Astrocyte of the cerebellum (primary cell): ENCODE results near the gene MSMP.

Source experiments
- DNase-seq: peaks from one replicate; pipeline ENCODE4 v3.0.0-alpha.2; 2011; ENCODE audit warnings: low read depth
- H3K4me3 ChIP-seq: 2 replicates; pipeline ENCODE4 v1.5.1; 2011; ENCODE audit warnings: mild to moderate bottlenecking, low read depth, low read length, moderate library complexity
- CTCF ChIP-seq: IDR thresholded peaks from 2 replicates; pipeline ENCODE4 v1.5.1; 2012; ENCODE audit warnings: low read length, low read depth, moderate library complexity, mild to moderate bottlenecking; ENCODE audit errors: missing control alignments
- in situ Hi-C: cut with HindIII; loops from 2 replicates; pipeline ENCODE4 v1.10.0; 2017; ENCODE audit warnings: low sequenced_read_pairs

Gene MSMP

GRCh38 chr9:35741740-35742139 is 12.3 kb downstream of the MSMP start:
- no peak for DNase-seq
- in situ Hi-C loops = no loop called here
- no peak for TF ChIP-seq CTCF
- H3K4me3 ChIP-seq = no peak overlapping the region

GRCh38 chr9:35740243-35740642 is 13.8 kb downstream of the MSMP start:
- in situ Hi-C loops = no loop called here
- H3K4me3 ChIP-seq = no peak overlapping the region
- DNase-seq = no peak
- no peak for TF ChIP-seq CTCF

GRCh38 chr9:35738924-35739323 is 15.2 kb downstream of the MSMP start:
- TF ChIP-seq CTCF = no peak
- in situ Hi-C loops = no loop called here
- no peak overlapping the region for H3K4me3 ChIP-seq
- DNase-seq = no peak

- no peak for DNase-seq
- H3K4me3 ChIP-seq = no peak overlapping the region
- in situ Hi-C loops = no loop called here
- TF ChIP-seq CTCF = no peak
Observed at GRCh38 chr9:35738186-35738585, 15.9 kb downstream of the MSMP start.

- in situ Hi-C loops = no loop called here
- TF ChIP-seq CTCF = no peak
- H3K4me3 ChIP-seq = no peak overlapping the region
- no peak for DNase-seq
Observed at GRCh38 chr9:35737143-35737542, 16.9 kb downstream of the MSMP start.

GRCh38 chr9:35736201-35736633 is 17.9 kb downstream of the MSMP start:
- TF ChIP-seq CTCF = peak; percentile 96
- in situ Hi-C loops = no loop called here
- DNase-seq = peak; percentile 60
- H3K4me3 ChIP-seq = no peak overlapping the region

GRCh38 chr9:35734096-35734495 is 20.0 kb downstream of the MSMP start:
- TF ChIP-seq CTCF = no peak
- no peak for DNase-seq
- H3K4me3 ChIP-seq = no peak overlapping the region
- in situ Hi-C loops = no loop called here
